HCT116 (cell line): Measurements from ENCODE around the gene HOXB1. TPM values are rescaled to one million over a fixed set of nuclear protein-coding genes. Genes with fewer than 3 reads are reported as not detected.

Experiments
- ATAC-seq: fragments of 200-7000 bp; cut with Tn5 transposase; 2 replicates; pipeline ENCODE4 v1.9.1; 2020; ENCODE audit warnings: mild to moderate bottlenecking, moderate library complexity
- BruUV-seq: library from RNA; stranded (reverse); fragments of 400-500 nt; replicated peaks from 2 replicates; lab custom pipeline; 2021; lab: Mats Ljungman, UMichigan
- CTCF ChIA-PET: fragments of 300-600 bp; sonication (Branson Sonifier 250); formaldehyde crosslinking; loops from one replicate; lab custom pipeline; 2021; ENCODE audit warnings: antibody characterized with exemption; lab: Charles Lee
- POLR2A ChIA-PET: fragments of 300-600, 350-600 bp; sonication (Branson Sonifier 250); formaldehyde crosslinking; loops from one replicate; lab custom pipeline; 2021; ENCODE audit warnings: antibody characterized with exemption; lab: Charles Lee
- RAD21 ChIA-PET, 2 experiments: fragments of 300-600 bp; sonication (Branson Sonifier 250); formaldehyde crosslinking; loops; one replicate each; lab custom pipeline; 2023; ENCODE audit warnings: low total read pairs in 2 of 2; ENCODE audit not compliant: uncharacterized antibody in 2 of 2, unreplicated experiment in 2 of 2, low non-redundant PET in 1 of 2; lab: Charles Lee
- DNase-seq: peaks from one replicate; pipeline ENCODE4 v3.0.0-alpha.2; 2010; ENCODE audit warnings: low read depth, low spot score
- H2AFZ ChIP-seq: fragments of 200-600 bp; shearing (Covaris generic), sonication (generic); 2 replicates; pipeline ENCODE4 v1.6.1; 2017; ENCODE audit warnings: low read depth, mixed run types, mixed read lengths, antibody characterized with exemption, low read length; ENCODE audit not compliant: poor library complexity, severe bottlenecking
- H3K27ac ChIP-seq: 2 replicates; pipeline ENCODE4 v1.5.1; 2012; ENCODE audit warnings: low read depth, low read length
- H3K27me3 ChIP-seq: fragments of 200-600 bp; sonication (generic); 2 replicates; pipeline ENCODE4 v1.6.1; 2016; ENCODE audit warnings: mixed run types, low read length, mixed read lengths; ENCODE audit not compliant: insufficient read depth
- H3K36me3 ChIP-seq, 2 experiments: fragments of 200-500 bp in 1 of 2; fragments of 200-600 bp in 1 of 2; sonication (Bioruptor generic) in 1 of 2; sonication (generic) in 1 of 2; 2 replicates each; pipeline versions ENCODE4 v1.5.1 to v1.6.1; 2014 to 2016; ENCODE audit warnings: low read length in 2 of 2, inconsistent platforms in 1 of 2, mixed read lengths in 1 of 2, mixed run types in 1 of 2; ENCODE audit not compliant: insufficient read depth in 2 of 2, control insufficient read depth in 1 of 2
- H3K4me1 ChIP-seq, 2 experiments: fragments of 200-600 bp in 1 of 2; sonication (generic) in 1 of 2; 2 replicates each; pipeline versions ENCODE4 v1.5.1 to v1.6.1; 2012 to 2017; ENCODE audit warnings: low read length in 2 of 2, inconsistent platforms in 1 of 2, mild to moderate bottlenecking in 1 of 2, mixed read lengths in 1 of 2, mixed run types in 1 of 2, moderate library complexity in 1 of 2; ENCODE audit not compliant: insufficient read depth in 2 of 2, control insufficient read depth in 1 of 2
- H3K4me2 ChIP-seq: fragments of 200-600 bp; sonication (generic); 2 replicates; pipeline ENCODE4 v1.6.1; 2017; ENCODE audit warnings: mixed run types, low read length, mixed read lengths
- H3K4me3 ChIP-seq, 2 experiments: fragments of 200-600 bp in 1 of 2; sonication (generic) in 1 of 2; replicated peaks in 1 of 2; 2 replicates each; pipeline ENCODE4 v1.5.1; 2011 to 2016; ENCODE audit warnings: low read length in 2 of 2, control low read depth in 1 of 2, low read depth in 1 of 2, mild to moderate bottlenecking in 1 of 2, mixed read lengths in 1 of 2, mixed run types in 1 of 2
- H3K79me2 ChIP-seq: fragments of 200-600 bp; sonication (generic); 2 replicates; pipeline ENCODE4 v1.6.1; 2017; ENCODE audit warnings: mild to moderate bottlenecking, mixed run types, low read length, moderate library complexity, mixed read lengths; ENCODE audit not compliant: insufficient read depth
- H3K9ac ChIP-seq: fragments of 200-600 bp; sonication (generic); 2 replicates; pipeline ENCODE4 v1.6.1; 2016; ENCODE audit warnings: low read length, mixed read lengths
- H3K9me2 ChIP-seq: fragments of 200-600 bp; sonication (generic), shearing (Covaris generic); 2 replicates; pipeline ENCODE4 v1.6.1; 2017; ENCODE audit warnings: mixed run types, mild to moderate bottlenecking, moderate library complexity; ENCODE audit not compliant: insufficient read depth
- H3K9me3 ChIP-seq, 2 experiments: fragments of 200-500 bp in 1 of 2; fragments of 200-600 bp in 1 of 2; sonication (Bioruptor generic) in 1 of 2; sonication (generic) in 1 of 2; 2 replicates each; pipeline ENCODE4 v1.6.1; 2014 to 2017; ENCODE audit warnings: low read length in 2 of 2, mixed read lengths in 2 of 2, inconsistent platforms in 1 of 2, low read depth in 1 of 2, mild to moderate bottlenecking in 1 of 2, mixed run types in 1 of 2, moderate library complexity in 1 of 2; ENCODE audit not compliant: control insufficient read depth in 1 of 2, insufficient read depth in 1 of 2
- H4K20me1 ChIP-seq: fragments of 200-600 bp; sonication (generic), shearing (Covaris generic); 2 replicates; pipeline ENCODE4 v1.6.1; 2017; ENCODE audit warnings: mixed run types, mild to moderate bottlenecking, moderate library complexity; ENCODE audit not compliant: insufficient read depth
- ATF3 ChIP-seq: IDR thresholded peaks from 2 replicates; pipeline ENCODE4 v1.6.1; 2012
- CBX3 ChIP-seq: IDR thresholded peaks from 2 replicates; pipeline ENCODE4 v1.6.1; 2012; ENCODE audit warnings: low read depth
- EZH2 ChIP-seq: fragments of 200-600 bp; sonication (generic); IDR thresholded peaks from 2 replicates; pipeline ENCODE4 v1.6.1; 2017; ENCODE audit warnings: antibody characterized with exemption, mixed run types
- EZH2phosphoT487 ChIP-seq: fragments of 200-600 bp; IDR thresholded peaks from 2 replicates; pipeline ENCODE4 v1.6.1; 2018; ENCODE audit warnings: antibody characterized with exemption, borderline replicate concordance
- MAX ChIP-seq: IDR thresholded peaks from 2 replicates; pipeline ENCODE4 v1.6.1; 2012
- RAD21 ChIP-seq: IDR thresholded peaks from 2 replicates; pipeline ENCODE4 v1.6.1; 2012; ENCODE audit warnings: low read depth, mild to moderate bottlenecking
- SIN3A ChIP-seq: IDR thresholded peaks from 2 replicates; pipeline ENCODE4 v1.6.1; 2012; ENCODE audit warnings: low read depth
- SP1 ChIP-seq: IDR thresholded peaks from 2 replicates; pipeline ENCODE4 v1.6.1; 2012; ENCODE audit warnings: low read depth
- YY1 ChIP-seq: IDR thresholded peaks from 2 replicates; pipeline ENCODE4 v1.6.1; 2011; ENCODE audit warnings: low read length, low read depth, moderate library complexity, mild to moderate bottlenecking; ENCODE audit not compliant: insufficient replicate concordance; ENCODE audit errors: extremely low read depth
- ZBTB33 ChIP-seq: IDR thresholded peaks from 2 replicates; pipeline ENCODE4 v1.6.1; 2011; ENCODE audit warnings: mild to moderate bottlenecking, low read length, moderate library complexity; ENCODE audit not compliant: insufficient replicate concordance; ENCODE audit errors: extremely low read depth
- ZFX ChIP-seq: fragments of 450-650 bp; IDR thresholded peaks from 2 replicates; pipeline ENCODE4 v1.6.1; 2017
- intact Hi-C: fragments of 100-400 bp; cut with micrococcal nuclease; formaldehyde crosslinking; loops from 2 replicates; pipeline ENCODE4 v1.10.0; 2022
- total RNA-seq: library from RNA; stranded (reverse); gene quantifications from one replicate; pipeline ENCODE4 v1.2.1, GENCODE V29; 2021; ENCODE audit not compliant: unreplicated experiment

Gene HOXB1
- total RNA-seq, 1 experiment from 2014 or later: not detected

GRCh38 chr17:48498164-48498850, 32.5 kb downstream of the HOXB1 start:
- ChIA-PET RAD21 (no interaction called here), POLR2A (no interaction called here), CTCF (interaction anchor here (1.0 kb wide), 1 partner anchor 49 kb away, joined by 5 read pairs; no protein-coding TSS in a partner anchor)
- Histone ChIP-seq H3K4me2 (no peak overlapping the region), H3K4me1 (peaks cover 0 to 8% of the 10 kb centered on the region in 2 experiments; a peak in 2 of 4 replicates), H3K4me3 (no peak overlapping the region), H3K27me3 (no peaks in the 10 kb centered on the region), H3K9me3 (no peaks in the 10 kb centered on the region), H2AFZ (no peak overlapping the region), H3K27ac (no peak overlapping the region), H4K20me1 (no peaks in the 10 kb centered on the region), H3K9ac (no peak overlapping the region), H3K79me2 (no peaks in the 10 kb centered on the region), H3K36me3 (no peaks in the 10 kb centered on the region), H3K9me2 (no peaks in the 10 kb centered on the region)
- BruUV-seq: no TSS peak
- TF ChIP-seq EZH2: no peak
- no peak for TF ChIP-seq YY1
- TF ChIP-seq ZBTB33: no peak
- TF ChIP-seq ZFX: no peak
- TF ChIP-seq CBX3: no peak
- no peak for TF ChIP-seq RAD21
- TF ChIP-seq SP1: no peak
- TF ChIP-seq EZH2phosphoT487: no peak
- TF ChIP-seq ATF3: no peak
- no peak for TF ChIP-seq SIN3A
- no peak for TF ChIP-seq MAX
- intact Hi-C loops: no loop called here
- no peak for ATAC-seq
- no peak for DNase-seq
